NB4 (cell line): ENCODE data around the gene ZNF469.

ENCODE experiments used
- CTCF ChIP-seq: IDR thresholded peaks from one replicate; pipeline ENCODE4 v1.5.1; 2012; ENCODE audit warnings: low read depth, low read length
- MAX ChIP-seq: IDR thresholded peaks from 2 replicates; pipeline ENCODE4 v1.6.1; 2011; ENCODE audit warnings: low read depth, low read length
- POLR2A ChIP-seq: IDR thresholded peaks from 2 replicates; pipeline ENCODE4 v1.6.1; 2011; ENCODE audit warnings: mild to moderate bottlenecking; ENCODE audit not compliant: insufficient read length; ENCODE audit errors: extremely low read depth

GRCh38 chr16:88380099-88380498 lies 2.7 kb upstream of the ZNF469 start:
- TF ChIP-seq CTCF (no peak), POLR2A (no peak), MAX (no peak)
